ENCODE results near the gene SASH1.

Gene SASH1

GRCh38 chr6:148407372-148407771 is 64.7 kb downstream of the SASH1 start:
- FAIRE-seq = no peak

GRCh38 chr6:148413321-148414091 is 70.9 kb downstream of the SASH1 start:
- FAIRE-seq = no peak

- no peak for FAIRE-seq
Measured at GRCh38 chr6:148414092-148414489, 71.5 kb downstream of the SASH1 start.

GRCh38 chr6:148414836-148415235 is 72.2 kb downstream of the SASH1 start:
- FAIRE-seq = no peak

GRCh38 chr6:148415511-148416260 is 73.0 kb downstream of the SASH1 start:
- FAIRE-seq = no peak

GRCh38 chr6:148416330-148416965 is 73.8 kb downstream of the SASH1 start:
- FAIRE-seq = no peak

- no peak for FAIRE-seq
Measured at GRCh38 chr6:148417045-148417444, 74.4 kb downstream of the SASH1 start.

GRCh38 chr6:148419430-148419829 is 76.8 kb downstream of the SASH1 start:
- FAIRE-seq = no peak

- FAIRE-seq = no peak
Measured at GRCh38 chr6:148422085-148422484, 79.4 kb downstream of the SASH1 start.

- no peak for FAIRE-seq
Measured at GRCh38 chr6:148423133-148423532, 80.5 kb downstream of the SASH1 start.

- no peak for FAIRE-seq
Measured at GRCh38 chr6:148423601-148424270, 81.1 kb downstream of the SASH1 start.

GRCh38 chr6:148425443-148425842 is 82.8 kb downstream of the SASH1 start:
- no peak for FAIRE-seq

GRCh38 chr6:148426317-148426977 is 83.8 kb downstream of the SASH1 start:
- FAIRE-seq = no peak

- no peak for FAIRE-seq
Measured at GRCh38 chr6:148427333-148427732, 84.7 kb downstream of the SASH1 start.

GRCh38 chr6:148429423-148429822 is 86.8 kb downstream of the SASH1 start:
- FAIRE-seq = no peak

- FAIRE-seq = no peak
Measured at GRCh38 chr6:148430897-148431296, 88.3 kb downstream of the SASH1 start.

- FAIRE-seq = no peak
Measured at GRCh38 chr6:148431413-148431812, 88.8 kb downstream of the SASH1 start.

- FAIRE-seq = no peak
Measured at GRCh38 chr6:148431840-148432239, 89.2 kb downstream of the SASH1 start.

- FAIRE-seq = no peak
Measured at GRCh38 chr6:148432462-148433195, 90.0 kb downstream of the SASH1 start.

- FAIRE-seq = no peak
Measured at GRCh38 chr6:148435386-148435785, 92.7 kb downstream of the SASH1 start.

GRCh38 chr6:148436466-148436865 is 93.8 kb downstream of the SASH1 start:
- FAIRE-seq = no peak

- FAIRE-seq = no peak
Measured at GRCh38 chr6:148438632-148439031, 96.0 kb downstream of the SASH1 start.
